DND-41 (cell line): ENCODE results near the gene RIMS1.

ENCODE experiments used
- ATAC-seq: fragments of 200-7000 bp; cut with Tn5 transposase; 3 replicates; pipeline ENCODE4 v1.9.1; 2021; ENCODE audit warnings: low read depth; ENCODE audit not compliant: insufficient read depth
- DNase-seq: peaks from one replicate; pipeline ENCODE4 v3.0.0-alpha.2; 2020
- H2AFZ ChIP-seq: 2 replicates; pipeline ENCODE4 v1.6.0; 2012; ENCODE audit warnings: low read depth, low read length
- H3K27ac ChIP-seq: 2 replicates; pipeline ENCODE4 v1.5.1; 2012; ENCODE audit warnings: low read length, inconsistent platforms
- H3K27me3 ChIP-seq: fragments of 200-600 bp; sonication (generic); 2 replicates; pipeline ENCODE4 v1.6.0; 2012; ENCODE audit warnings: low read length, mild to moderate bottlenecking, inconsistent platforms; ENCODE audit not compliant: insufficient read depth, poor library complexity
- H3K36me3 ChIP-seq: 2 replicates; pipeline ENCODE4 v1.5.1; 2012; ENCODE audit warnings: low read length, inconsistent platforms; ENCODE audit not compliant: insufficient read depth
- H3K4me1 ChIP-seq: 2 replicates; pipeline ENCODE4 v1.5.1; 2012; ENCODE audit warnings: mild to moderate bottlenecking, low read length; ENCODE audit not compliant: insufficient read depth
- H3K4me2 ChIP-seq: 2 replicates; pipeline ENCODE4 v1.6.0; 2012; ENCODE audit warnings: mild to moderate bottlenecking, moderate library complexity, low read length, inconsistent platforms; ENCODE audit not compliant: insufficient read depth
- H3K4me3 ChIP-seq, 2 experiments: fragments of 200-600 bp in 1 of 2; shearing (Covaris generic) in 1 of 2; 2 replicates each; pipeline ENCODE4 v1.5.1; 2012 to 2016; ENCODE audit warnings: inconsistent platforms in 2 of 2, low read length in 2 of 2, mild to moderate bottlenecking in 2 of 2, low read depth in 1 of 2, moderate library complexity in 1 of 2
- H3K79me2 ChIP-seq: 2 replicates; pipeline ENCODE4 v1.6.0; 2012; ENCODE audit warnings: low read length, inconsistent platforms; ENCODE audit not compliant: insufficient read depth
- H3K9ac ChIP-seq: 2 replicates; pipeline ENCODE4 v1.6.0; 2012; ENCODE audit warnings: low read depth, mild to moderate bottlenecking, inconsistent platforms, low read length, moderate library complexity
- H3K9me3 ChIP-seq: 2 replicates; pipeline ENCODE4 v1.5.1; 2012; ENCODE audit warnings: low read length, moderate library complexity, mild to moderate bottlenecking, inconsistent platforms; ENCODE audit not compliant: insufficient read depth, severe bottlenecking
- H4K20me1 ChIP-seq: 2 replicates; pipeline ENCODE4 v1.6.0; 2012; ENCODE audit warnings: low read length; ENCODE audit not compliant: insufficient read depth
- CTCF ChIP-seq: IDR thresholded peaks from 2 replicates; pipeline ENCODE4 v1.5.1; 2012; ENCODE audit warnings: borderline replicate concordance, low read length, moderate library complexity, mild to moderate bottlenecking; ENCODE audit not compliant: poor library complexity, severe bottlenecking; ENCODE audit errors: extremely low read depth
- EZH2 ChIP-seq: IDR thresholded peaks from 3 replicates; pipeline ENCODE4 v1.6.1; 2012; ENCODE audit warnings: borderline replicate concordance, low read depth, mild to moderate bottlenecking, moderate library complexity, low read length, inconsistent platforms; ENCODE audit not compliant: severe bottlenecking

RIMS1 gene

GRCh38 chr6:72374857-72375256 is 488.5 kb downstream of the RIMS1 start:
- no peaks in the 10 kb centered on the region for H3K27me3 ChIP-seq
- H3K4me3 ChIP-seq = no peak overlapping the region
- H3K79me2 ChIP-seq = no peaks in the 10 kb centered on the region
- H3K36me3 ChIP-seq = no peaks in the 10 kb centered on the region
- ATAC-seq (no peak), DNase-seq (no peak)
- H3K27ac ChIP-seq = no peak overlapping the region
- no peaks in the 10 kb centered on the region for H3K4me1 ChIP-seq
- TF ChIP-seq CTCF = no peak
- TF ChIP-seq EZH2 = no peak
- no peak overlapping the region for H3K9ac ChIP-seq
- H3K4me2 ChIP-seq = no peak overlapping the region
- H4K20me1 ChIP-seq = no peaks in the 10 kb centered on the region
- H2AFZ ChIP-seq = no peak overlapping the region
- no peaks in the 10 kb centered on the region for H3K9me3 ChIP-seq

GRCh38 chr6:72376736-72377135 is 490.4 kb downstream of the RIMS1 start:
- Histone ChIP-seq H4K20me1 (no peaks in the 10 kb centered on the region), H3K27ac (no peak overlapping the region), H3K9me3 (no peaks in the 10 kb centered on the region), H3K4me1 (no peaks in the 10 kb centered on the region), H3K36me3 (no peaks in the 10 kb centered on the region), H3K79me2 (no peaks in the 10 kb centered on the region), H3K9ac (no peak overlapping the region), H3K27me3 (no peaks in the 10 kb centered on the region), H2AFZ (no peak overlapping the region), H3K4me2 (no peak overlapping the region), H3K4me3 (no peak overlapping the region)
- TF ChIP-seq CTCF (no peak), EZH2 (no peak)
- no peak for ATAC-seq
- no peak for DNase-seq

GRCh38 chr6:72381076-72381475 is 494.7 kb downstream of the RIMS1 start:
- no peaks in the 10 kb centered on the region for H3K79me2 ChIP-seq
- H3K4me3 ChIP-seq = no peak overlapping the region

More at GRCh38 chr6:72381076-72381475, 494.7 kb downstream of the RIMS1 start:
- Histone ChIP-seq H4K20me1 (no peaks in the 10 kb centered on the region), H3K36me3 (no peaks in the 10 kb centered on the region), H3K4me2 (no peak overlapping the region), H2AFZ (no peak overlapping the region), H3K27me3 (peaks cover 2% of the 10 kb centered on the region), H3K27ac (no peak overlapping the region), H3K9ac (no peak overlapping the region), H3K9me3 (no peaks in the 10 kb centered on the region), H3K4me1 (no peaks in the 10 kb centered on the region)
- DNase-seq (no peak), ATAC-seq (no peak)
- TF ChIP-seq EZH2 (no peak), CTCF (no peak)
